MM.1S (cell line): ENCODE results near the gene FOXI1.

ENCODE experiments used
- EZH2 ChIP-seq: fragments of 300-600 bp; sonication (generic); optimal IDR thresholded peaks from 2 replicates; pipeline ENCODE3; 2017; ENCODE audit warnings: low read depth, mild to moderate bottlenecking, antibody characterized with exemption, low read length, mixed read lengths
- EZH2phosphoT487 ChIP-seq: fragments of 300-600 bp; sonication (generic); IDR thresholded peaks from 2 replicates; pipeline ENCODE4 v1.6.1; 2018; ENCODE audit warnings: antibody characterized with exemption, low read length
- TF ChIP-seq, protein P1 (sequence below): fragments of 300-600 bp; sonication (generic); IDR thresholded peaks from 2 replicates; pipeline ENCODE4 v1.5.1; 2016; ENCODE audit warnings: antibody characterized with exemption, low read length, mixed read lengths

DNA sequence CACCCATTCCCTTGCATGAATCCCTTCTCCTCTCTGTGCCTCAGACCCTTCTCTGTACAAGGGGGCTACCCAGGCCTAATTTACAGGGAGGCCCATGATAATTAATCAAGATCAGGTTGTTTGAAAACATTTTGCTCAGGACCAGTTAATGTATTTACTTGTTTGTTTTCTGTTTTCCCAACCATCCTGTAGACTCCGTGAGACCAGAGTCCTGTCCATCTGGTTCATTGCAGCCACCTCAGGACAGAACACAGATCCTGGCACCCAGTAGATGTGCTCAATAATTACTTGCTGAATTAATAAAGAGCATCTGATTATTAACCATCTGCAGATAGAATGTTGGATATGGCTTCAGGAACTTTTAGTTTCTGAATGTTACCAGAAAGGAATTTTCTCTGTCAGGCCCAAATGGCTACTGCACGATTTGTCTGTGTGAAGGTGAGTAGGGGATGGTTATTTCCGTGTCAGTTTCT is 27.3 kb downstream of the FOXI1 start:
- TF ChIP-seq, protein P1, sequence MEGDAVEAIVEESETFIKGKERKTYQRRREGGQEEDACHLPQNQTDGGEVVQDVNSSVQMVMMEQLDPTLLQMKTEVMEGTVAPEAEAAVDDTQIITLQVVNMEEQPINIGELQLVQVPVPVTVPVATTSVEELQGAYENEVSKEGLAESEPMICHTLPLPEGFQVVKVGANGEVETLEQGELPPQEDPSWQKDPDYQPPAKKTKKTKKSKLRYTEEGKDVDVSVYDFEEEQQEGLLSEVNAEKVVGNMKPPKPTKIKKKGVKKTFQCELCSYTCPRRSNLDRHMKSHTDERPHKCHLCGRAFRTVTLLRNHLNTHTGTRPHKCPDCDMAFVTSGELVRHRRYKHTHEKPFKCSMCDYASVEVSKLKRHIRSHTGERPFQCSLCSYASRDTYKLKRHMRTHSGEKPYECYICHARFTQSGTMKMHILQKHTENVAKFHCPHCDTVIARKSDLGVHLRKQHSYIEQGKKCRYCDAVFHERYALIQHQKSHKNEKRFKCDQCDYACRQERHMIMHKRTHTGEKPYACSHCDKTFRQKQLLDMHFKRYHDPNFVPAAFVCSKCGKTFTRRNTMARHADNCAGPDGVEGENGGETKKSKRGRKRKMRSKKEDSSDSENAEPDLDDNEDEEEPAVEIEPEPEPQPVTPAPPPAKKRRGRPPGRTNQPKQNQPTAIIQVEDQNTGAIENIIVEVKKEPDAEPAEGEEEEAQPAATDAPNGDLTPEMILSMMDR: no peak
- TF ChIP-seq EZH2phosphoT487 (no peak), EZH2 (no peak)
